Fibroblast of the aortic adventitia (primary cell): Measurements from ENCODE around the gene USP11. TPM values are rescaled to one million over a fixed set of nuclear protein-coding genes. Genes with fewer than 3 reads are reported as not detected.

Experiments used
- DNase-seq: peaks from one replicate; pipeline ENCODE4 v3.0.0-alpha.2; 2010; ENCODE audit warnings: low read depth
- H3K4me3 ChIP-seq: 2 replicates; pipeline ENCODE4 v1.5.1; 2011; ENCODE audit warnings: low read depth, mild to moderate bottlenecking, control low read depth, low read length, moderate library complexity
- total RNA-seq: library from RNA; depleted of rRNA; stranded (reverse); fragments of >200 nt; gene quantifications from 2 replicates; pipeline ENCODE4 v1.2.3, GENCODE V29; 2012; ENCODE audit warnings: low replicate concordance
- TF ChIP-seq, protein P1 (sequence below): IDR thresholded peaks from 2 replicates; pipeline ENCODE4 v1.5.1; 2011; ENCODE audit warnings: mild to moderate bottlenecking, low read length, control low read depth, inconsistent platforms; ENCODE audit not compliant: insufficient read depth

Gene USP11
- total RNA-seq, 1 donor: 41.8 TPM

DNA sequence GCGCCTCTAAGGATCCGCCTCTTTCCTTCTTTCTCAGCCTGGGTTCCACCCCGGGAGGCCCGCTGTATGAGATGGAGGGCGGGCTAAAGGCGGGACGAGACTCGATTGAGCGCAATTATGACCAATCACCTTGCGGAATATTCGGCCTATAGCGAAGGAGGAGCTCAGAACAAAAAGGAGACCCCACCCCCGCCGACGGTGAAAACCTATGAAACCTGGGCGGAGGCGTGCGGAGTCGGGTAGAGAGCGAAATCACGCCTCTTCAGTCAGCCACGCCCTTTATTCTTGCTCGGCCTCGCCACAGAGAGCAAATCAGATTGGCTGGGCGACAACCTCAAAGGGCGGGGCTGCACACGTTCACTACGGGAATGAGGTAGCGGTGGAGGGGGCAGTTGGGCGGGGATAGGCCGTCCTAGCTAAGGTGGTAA is 14.9 kb upstream of the USP11 start:
- peak; percentile 99 for DNase-seq
- TF ChIP-seq, protein P1, sequence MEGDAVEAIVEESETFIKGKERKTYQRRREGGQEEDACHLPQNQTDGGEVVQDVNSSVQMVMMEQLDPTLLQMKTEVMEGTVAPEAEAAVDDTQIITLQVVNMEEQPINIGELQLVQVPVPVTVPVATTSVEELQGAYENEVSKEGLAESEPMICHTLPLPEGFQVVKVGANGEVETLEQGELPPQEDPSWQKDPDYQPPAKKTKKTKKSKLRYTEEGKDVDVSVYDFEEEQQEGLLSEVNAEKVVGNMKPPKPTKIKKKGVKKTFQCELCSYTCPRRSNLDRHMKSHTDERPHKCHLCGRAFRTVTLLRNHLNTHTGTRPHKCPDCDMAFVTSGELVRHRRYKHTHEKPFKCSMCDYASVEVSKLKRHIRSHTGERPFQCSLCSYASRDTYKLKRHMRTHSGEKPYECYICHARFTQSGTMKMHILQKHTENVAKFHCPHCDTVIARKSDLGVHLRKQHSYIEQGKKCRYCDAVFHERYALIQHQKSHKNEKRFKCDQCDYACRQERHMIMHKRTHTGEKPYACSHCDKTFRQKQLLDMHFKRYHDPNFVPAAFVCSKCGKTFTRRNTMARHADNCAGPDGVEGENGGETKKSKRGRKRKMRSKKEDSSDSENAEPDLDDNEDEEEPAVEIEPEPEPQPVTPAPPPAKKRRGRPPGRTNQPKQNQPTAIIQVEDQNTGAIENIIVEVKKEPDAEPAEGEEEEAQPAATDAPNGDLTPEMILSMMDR: no peak
- peak overlapping the region; percentile 76 for H3K4me3 ChIP-seq

DNA sequence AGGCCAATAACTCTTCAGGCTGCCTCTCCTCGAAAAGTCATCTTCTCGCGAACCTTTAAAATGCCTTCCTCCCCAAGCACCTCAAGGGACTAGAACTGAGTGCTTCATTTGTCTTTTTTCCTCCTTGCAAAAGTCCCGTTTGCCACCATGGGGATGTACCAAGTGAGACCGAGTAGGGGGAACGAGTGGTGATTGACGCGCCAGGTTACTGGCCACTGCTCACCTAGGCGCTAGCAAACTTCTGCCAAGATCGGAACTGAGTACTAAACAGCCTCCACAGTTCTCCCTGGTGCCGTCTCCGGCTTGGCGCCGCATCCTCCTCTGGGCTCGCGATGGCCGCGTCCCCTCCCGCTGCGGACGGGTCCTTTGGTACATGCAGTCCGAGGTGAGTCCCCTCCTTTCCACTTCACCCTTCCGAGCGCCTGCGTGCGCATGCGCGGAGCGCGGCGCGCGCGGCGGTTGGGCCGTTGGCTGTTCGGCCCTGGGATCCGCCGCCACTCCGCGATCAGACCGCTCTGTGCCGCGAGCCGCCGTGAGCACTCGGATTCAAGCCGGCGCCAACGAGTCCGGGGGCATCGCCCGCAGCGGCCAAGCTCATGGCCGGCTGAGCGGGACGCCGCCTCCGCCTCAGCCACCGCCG is 14.4 kb upstream of the USP11 start, which contains the start of gene CDK16:
TSS of gene CDK16 (plus strand) at position 402 of the 640 bp plus-strand sequence. CDS start 4,877 bp downstream, outside the sequence.
- peak within 1 kb of the TSS; percentile 76 for H3K4me3 ChIP-seq
- peak; percentile 87 for DNase-seq
- TF ChIP-seq, protein P1: no peak

DNA sequence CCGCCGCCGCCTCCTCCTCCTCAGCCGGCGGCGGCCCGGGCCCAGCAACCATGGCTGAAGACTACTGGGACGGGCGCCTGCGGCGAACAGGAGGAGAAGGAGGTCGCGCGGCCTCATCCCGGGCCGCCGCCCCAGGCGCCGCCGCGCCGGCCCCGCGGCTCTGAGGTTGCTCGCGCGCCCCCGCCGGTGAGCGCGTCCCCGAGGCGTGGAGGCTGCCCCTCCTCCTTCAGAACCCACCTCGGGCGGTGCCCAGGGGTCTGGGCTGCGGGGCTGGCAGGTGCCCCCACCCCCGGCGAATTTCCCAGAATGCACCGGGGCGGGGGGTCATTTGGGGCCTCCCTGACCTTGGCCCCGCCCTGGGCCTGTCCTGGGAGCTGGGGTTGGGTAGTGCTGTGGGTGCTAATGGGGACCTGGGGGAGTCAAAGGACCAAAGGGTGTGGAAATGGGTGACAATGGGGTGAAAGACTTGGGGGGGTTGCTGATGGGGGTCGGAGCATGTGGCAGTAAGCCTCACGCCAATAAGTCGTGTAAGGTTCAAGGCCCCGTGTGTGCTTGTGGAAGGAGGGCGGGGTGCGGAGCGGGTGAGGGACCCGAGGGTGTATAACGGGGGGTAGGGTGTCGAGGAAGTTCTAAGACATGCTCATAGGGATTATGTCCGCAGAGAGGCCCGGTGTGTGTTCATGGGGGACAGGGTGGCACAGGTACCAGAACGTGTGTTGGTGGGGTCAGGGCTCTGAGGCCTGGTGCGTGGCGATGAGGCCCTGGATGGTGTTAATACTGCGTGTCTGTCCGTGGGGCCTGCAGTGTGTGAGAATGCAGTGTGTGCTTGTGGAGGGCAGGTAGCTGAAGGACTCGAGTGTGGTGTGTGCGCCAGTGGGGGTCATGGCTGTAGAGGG is 13.6 kb upstream of the USP11 start:
- TF ChIP-seq, protein P1: no peak
- H3K4me3 ChIP-seq: peak overlapping the region; percentile 76
- DNase-seq: no peak

DNA sequence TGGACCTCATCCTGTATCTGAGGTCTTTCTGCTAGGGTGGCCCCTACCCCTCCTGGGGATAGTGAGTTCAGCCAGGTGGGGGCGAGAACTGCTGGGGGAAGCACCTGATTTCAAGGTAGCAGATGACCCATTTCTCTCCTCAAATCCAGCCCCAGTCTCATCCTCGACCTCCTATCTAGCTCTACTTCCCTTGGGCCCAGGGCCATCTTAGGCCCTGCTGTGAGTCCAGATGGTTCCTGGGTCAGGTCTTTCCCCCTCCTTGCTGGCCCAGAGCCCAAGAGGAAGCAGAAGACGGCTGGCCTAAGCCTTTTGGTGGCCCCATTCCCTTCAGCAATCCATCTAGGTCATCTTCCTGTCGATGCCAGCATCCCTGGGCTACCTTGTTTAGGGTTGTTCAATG is 11.1 kb upstream of the USP11 start:
- TF ChIP-seq, protein P1: no peak
- no peak for DNase-seq
- H3K4me3 ChIP-seq: no peak overlapping the region

DNA sequence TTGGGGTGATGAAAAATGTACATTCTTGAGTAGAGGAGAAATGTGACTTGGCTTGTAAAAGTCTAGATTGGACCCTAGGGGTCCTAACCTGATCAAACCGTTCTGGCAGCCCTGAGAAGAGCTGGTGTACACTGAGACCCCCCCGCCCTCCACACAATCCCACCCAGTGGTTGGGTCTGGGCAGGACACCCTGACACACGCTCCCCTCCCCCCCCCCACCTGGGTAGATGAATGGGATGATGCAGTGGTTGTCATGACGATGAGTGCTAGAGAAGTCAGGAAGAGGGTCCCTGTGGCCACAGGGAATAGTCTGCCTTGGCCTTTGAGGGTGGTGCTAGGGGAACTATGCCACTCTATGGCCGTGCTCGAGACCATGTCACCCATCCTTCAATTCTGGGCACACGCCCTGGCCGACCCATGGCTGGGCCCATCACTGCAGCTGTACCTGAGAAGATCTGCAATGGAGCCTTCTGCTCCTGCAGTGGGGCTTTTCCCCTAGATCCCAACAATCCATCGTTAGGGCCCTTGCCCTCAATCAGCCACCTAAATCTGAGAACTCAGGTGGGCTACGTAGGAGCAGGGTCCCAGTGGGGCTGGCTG is 10.0 kb upstream of the USP11 start:
- TF ChIP-seq, protein P1: no peak
- H3K4me3 ChIP-seq: no peak overlapping the region
- no peak for DNase-seq

DNA sequence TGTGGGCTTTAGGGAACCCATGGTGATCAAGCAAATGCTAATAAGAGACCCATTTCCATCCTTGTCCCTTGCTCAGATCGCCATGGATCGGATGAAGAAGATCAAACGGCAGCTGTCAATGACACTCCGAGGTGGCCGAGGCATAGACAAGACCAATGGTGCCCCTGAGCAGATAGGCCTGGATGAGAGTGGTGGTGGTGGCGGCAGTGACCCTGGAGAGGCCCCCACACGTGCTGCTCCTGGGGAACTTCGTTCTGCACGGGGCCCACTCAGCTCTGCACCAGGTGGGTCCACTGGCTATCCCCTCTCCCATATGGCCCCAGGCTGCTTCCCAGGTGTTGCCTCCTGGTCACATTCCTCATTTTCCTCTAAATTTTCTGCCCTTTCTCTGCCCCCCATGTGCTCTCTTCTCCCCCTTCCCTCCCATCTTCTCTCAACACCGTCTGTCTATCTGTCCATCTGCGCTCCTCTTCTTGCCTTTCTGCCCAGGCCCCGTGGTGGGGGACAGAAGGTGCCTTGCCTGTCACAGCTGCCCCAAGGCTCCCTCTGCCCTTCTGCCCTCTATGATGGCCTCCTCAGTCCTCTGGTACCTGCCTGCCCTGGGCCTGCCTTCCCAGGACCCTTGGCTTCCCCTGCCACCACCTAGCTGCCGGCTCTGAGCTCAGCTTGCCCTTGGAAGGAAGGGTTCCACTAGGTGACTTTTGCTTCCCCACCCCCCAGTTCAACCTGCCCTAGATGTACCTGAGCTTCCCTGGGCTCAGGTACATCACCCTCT is 9.1 kb upstream of the USP11 start:
- H3K4me3 ChIP-seq: no peak overlapping the region
- no peak for DNase-seq
- TF ChIP-seq, protein P1: no peak
